ENCODE data around the gene PARD3. TPM values are rescaled to one million over a fixed set of nuclear protein-coding genes. Genes with fewer than 3 reads are reported as not detected.

The PARD3 gene
- total and polyA plus RNA-seq, 5 donors: 10.5 to 40.3 (median 27.8) TPM

- intact Hi-C loops (cut with DNase I): no loop called here
- 87% methylated on average over 3 of the region's 3 CpGs for WGBS
- no peak for DNase-seq
- H3K4me3 ChIP-seq (ENCODE audit: low read length): no peak overlapping the region
- no peak overlapping the region for H3K27ac ChIP-seq (ENCODE audit: low read length)
- no peak for ATAC-seq
- no peaks in the 10 kb centered on the region for H3K4me1 ChIP-seq (ENCODE audit: control insufficient read depth, insufficient read depth, low read length)
- H3K27me3 ChIP-seq (ENCODE audit: control insufficient read depth, insufficient read depth): no peaks in the 10 kb centered on the region
- no peaks in the 10 kb centered on the region for H3K9me3 ChIP-seq (ENCODE audit: control insufficient read depth, low read length)
Measured at GRCh38 chr10:34179280-34179679, 635.8 kb downstream of the PARD3 start.

GRCh38 chr10:34178756-34179155 lies 636.3 kb downstream of the PARD3 start:
- Histone ChIP-seq H3K4me3 (ENCODE audit: low read length) (no peak overlapping the region), H3K27me3 (ENCODE audit: control insufficient read depth, insufficient read depth) (no peaks in the 10 kb centered on the region), H3K27ac (ENCODE audit: low read length) (no peak overlapping the region), H3K4me1 (ENCODE audit: control insufficient read depth, insufficient read depth, low read length) (no peaks in the 10 kb centered on the region), H3K9me3 (ENCODE audit: control insufficient read depth, low read length) (no peaks in the 10 kb centered on the region)
- ATAC-seq (no peak), DNase-seq (no peak)
- 84% methylated on average over 3 of the region's 3 CpGs for WGBS
- intact Hi-C loops (cut with DNase I): no loop called here

GRCh38 chr10:34178196-34178595 lies 636.9 kb downstream of the PARD3 start:
- DNase-seq: no peak
- 87% methylated on average over 4 of the region's 4 CpGs for WGBS
- Histone ChIP-seq H3K4me3 (ENCODE audit: low read length) (no peak overlapping the region), H3K27me3 (ENCODE audit: control insufficient read depth, insufficient read depth) (no peaks in the 10 kb centered on the region), H3K9me3 (ENCODE audit: control insufficient read depth, low read length) (no peaks in the 10 kb centered on the region), H3K4me1 (ENCODE audit: control insufficient read depth, insufficient read depth, low read length) (no peaks in the 10 kb centered on the region), H3K27ac (ENCODE audit: low read length) (no peak overlapping the region)
- intact Hi-C loops (cut with DNase I): no loop called here
- no peak for ATAC-seq

- H3K27me3 ChIP-seq (ENCODE audit: control insufficient read depth, insufficient read depth): no peaks in the 10 kb centered on the region
- ATAC-seq: no peak
- H3K9me3 ChIP-seq (ENCODE audit: control insufficient read depth, low read length): no peaks in the 10 kb centered on the region
- H3K4me1 ChIP-seq (ENCODE audit: control insufficient read depth, insufficient read depth, low read length): no peaks in the 10 kb centered on the region
- no peak overlapping the region for H3K27ac ChIP-seq (ENCODE audit: low read length)
- DNase-seq: no peak
- intact Hi-C loops (cut with DNase I): no loop called here
- 91% methylated on average over 11 of the region's 11 CpGs for WGBS
- H3K4me3 ChIP-seq (ENCODE audit: low read length): no peak overlapping the region
Measured at GRCh38 chr10:34177445-34177844, 637.7 kb downstream of the PARD3 start.

GRCh38 chr10:34176351-34176750 lies 638.7 kb downstream of the PARD3 start:
- H3K27me3 ChIP-seq (ENCODE audit: control insufficient read depth, insufficient read depth): no peaks in the 10 kb centered on the region
- ATAC-seq (no peak), DNase-seq (no peak)
- WGBS: 83% methylated on average over 5 of the region's 5 CpGs
- no peaks in the 10 kb centered on the region for H3K4me1 ChIP-seq (ENCODE audit: control insufficient read depth, insufficient read depth, low read length)
- H3K9me3 ChIP-seq (ENCODE audit: control insufficient read depth, low read length): no peaks in the 10 kb centered on the region
- intact Hi-C loops (cut with DNase I): no loop called here
- no peak overlapping the region for H3K27ac ChIP-seq (ENCODE audit: low read length)
- H3K4me3 ChIP-seq (ENCODE audit: low read length): no peak overlapping the region

GRCh38 chr10:34175121-34175520 lies 640.0 kb downstream of the PARD3 start:
- 91% methylated on average over 2 of the region's 2 CpGs for WGBS
- DNase-seq: no peak

GRCh38 chr10:34172936-34173533 lies 642.1 kb downstream of the PARD3 start:
- no peak for ATAC-seq
- H3K4me1 ChIP-seq (ENCODE audit: control insufficient read depth, insufficient read depth, low read length): no peaks in the 10 kb centered on the region
- no peak for DNase-seq
- H3K4me3 ChIP-seq (ENCODE audit: low read length): no peak overlapping the region
- 78% methylated on average over 8 of the region's 8 CpGs for WGBS
- H3K9me3 ChIP-seq (ENCODE audit: control insufficient read depth, low read length): no peaks in the 10 kb centered on the region
- intact Hi-C loops (cut with DNase I): no loop called here
- H3K27me3 ChIP-seq (ENCODE audit: control insufficient read depth, insufficient read depth): no peaks in the 10 kb centered on the region
- no peak overlapping the region for H3K27ac ChIP-seq (ENCODE audit: low read length)

More at GRCh38 chr10:34175121-34175520, 640.0 kb downstream of the PARD3 start:
- intact Hi-C loops (cut with DNase I): no loop called here
- Histone ChIP-seq H3K9me3 (ENCODE audit: control insufficient read depth, low read length) (no peaks in the 10 kb centered on the region), H3K4me1 (ENCODE audit: control insufficient read depth, insufficient read depth, low read length) (no peaks in the 10 kb centered on the region), H3K27ac (ENCODE audit: low read length) (no peak overlapping the region), H3K4me3 (ENCODE audit: low read length) (no peak overlapping the region), H3K27me3 (ENCODE audit: control insufficient read depth, insufficient read depth) (no peaks in the 10 kb centered on the region)
- ATAC-seq: no peak

GRCh38 chr10:34171957-34172527 lies 643.1 kb downstream of the PARD3 start:
- ATAC-seq (no peak), DNase-seq (no peak)
- H3K27me3 ChIP-seq (ENCODE audit: control insufficient read depth, insufficient read depth): no peaks in the 10 kb centered on the region
- H3K27ac ChIP-seq (ENCODE audit: low read length): no peak overlapping the region
- H3K4me1 ChIP-seq (ENCODE audit: control insufficient read depth, insufficient read depth, low read length): no peaks in the 10 kb centered on the region
- intact Hi-C loops (cut with DNase I): no loop called here
- H3K9me3 ChIP-seq (ENCODE audit: control insufficient read depth, low read length): no peaks in the 10 kb centered on the region
- WGBS: 65% methylated on average over 4 of the region's 4 CpGs
- no peak overlapping the region for H3K4me3 ChIP-seq (ENCODE audit: low read length)

- ATAC-seq (no peak), DNase-seq (no peak)
- no peak overlapping the region for H3K4me3 ChIP-seq (ENCODE audit: low read length)
- H3K4me1 ChIP-seq (ENCODE audit: control insufficient read depth, insufficient read depth, low read length): peaks cover 1% of the 10 kb centered on the region
- WGBS: 99% methylated on average over 3 of the region's 3 CpGs
- H3K27ac ChIP-seq (ENCODE audit: low read length): no peak overlapping the region
- intact Hi-C loops (cut with DNase I): no loop called here
- no peaks in the 10 kb centered on the region for H3K9me3 ChIP-seq (ENCODE audit: control insufficient read depth, low read length)
- no peaks in the 10 kb centered on the region for H3K27me3 ChIP-seq (ENCODE audit: control insufficient read depth, insufficient read depth)
Measured at GRCh38 chr10:34169677-34170076, 645.4 kb downstream of the PARD3 start.

GRCh38 chr10:34169131-34169530 lies 646.0 kb downstream of the PARD3 start:
- Histone ChIP-seq H3K27ac (ENCODE audit: low read length) (no peak overlapping the region), H3K4me1 (ENCODE audit: control insufficient read depth, insufficient read depth, low read length) (peaks cover 1% of the 10 kb centered on the region), H3K27me3 (ENCODE audit: control insufficient read depth, insufficient read depth) (no peaks in the 10 kb centered on the region), H3K9me3 (ENCODE audit: control insufficient read depth, low read length) (no peaks in the 10 kb centered on the region), H3K4me3 (ENCODE audit: low read length) (no peak overlapping the region)
- WGBS: 59% methylated on average over 3 of the region's 3 CpGs
- no peak for ATAC-seq
- DNase-seq: no peak
- intact Hi-C loops (cut with DNase I): no loop called here

- ATAC-seq (peak in 1 of 2 donors; percentile 48), DNase-seq (peak; percentile 21 to 70 (median 57))
- 65% methylated on average over 4 of the region's 4 CpGs for WGBS
- Histone ChIP-seq H3K9me3 (ENCODE audit: control insufficient read depth, low read length) (no peaks in the 10 kb centered on the region), H3K4me3 (ENCODE audit: low read length) (no peak overlapping the region), H3K27ac (ENCODE audit: low read length) (no peak overlapping the region), H3K27me3 (ENCODE audit: control insufficient read depth, insufficient read depth) (no peaks in the 10 kb centered on the region), H3K4me1 (ENCODE audit: control insufficient read depth, insufficient read depth, low read length) (peaks cover 1% of the 10 kb centered on the region)
- intact Hi-C loops (cut with DNase I): no loop called here
Measured at GRCh38 chr10:34168439-34168838, 646.7 kb downstream of the PARD3 start.

GRCh38 chr10:34166823-34167222 lies 648.3 kb downstream of the PARD3 start:
- Histone ChIP-seq H3K4me1 (ENCODE audit: control insufficient read depth, insufficient read depth, low read length) (peaks cover 1% of the 10 kb centered on the region), H3K27me3 (ENCODE audit: control insufficient read depth, insufficient read depth) (no peaks in the 10 kb centered on the region), H3K9me3 (ENCODE audit: control insufficient read depth, low read length) (no peaks in the 10 kb centered on the region), H3K27ac (ENCODE audit: low read length) (no peak overlapping the region), H3K4me3 (ENCODE audit: low read length) (no peak overlapping the region)
- intact Hi-C loops (cut with DNase I): no loop called here
- ATAC-seq (no peak), DNase-seq (no peak)
- 90% methylated on average over 6 of the region's 6 CpGs for WGBS
